SK-N-SH (cell line): Measurements from ENCODE around the gene CIB4. TPM values are rescaled to one million over a fixed set of nuclear protein-coding genes. Genes with fewer than 3 reads are reported as not detected.
A peak's percentile ranks its signal among the peaks of the same experiment; 100 is the strongest.

ENCODE experiments used
- CTCF ChIA-PET: fragments of 300-600, 350-600 bp; formaldehyde crosslinking; extraction: SDS; loops from one replicate; lab custom pipeline; 2021; lab: Yijun Ruan, JAX
- POLR2A ChIA-PET: fragments of 350-600 bp; sonication (Branson Sonifier 250); formaldehyde crosslinking; extraction: SDS; loops from one replicate; lab custom pipeline; 2020; ENCODE audit warnings: antibody characterized with exemption, inconsistent platforms; lab: Yijun Ruan, JAX
- DNase-seq: peaks from one replicate; pipeline ENCODE4 v3.0.0; 2012
- H2AFZ ChIP-seq: fragments of 200-600 bp; sonication (generic); 2 replicates; pipeline ENCODE4 v1.8.1; 2016; ENCODE audit warnings: antibody characterized with exemption, mild to moderate bottlenecking, low read depth
- H3F3A ChIP-seq: fragments of 200-600 bp; sonication (generic); replicated peaks from 2 replicates; pipeline ENCODE3; 2016; ENCODE audit warnings: antibody characterized with exemption, mild to moderate bottlenecking; ENCODE audit not compliant: insufficient read depth
- H3K27ac ChIP-seq, 2 experiments: fragments of 200-500 bp in 1 of 2; fragments of 200-600 bp in 1 of 2; sonication (Bioruptor generic) in 1 of 2; sonication (generic), shearing (Covaris generic) in 1 of 2; 2 replicates each; pipeline versions ENCODE4 v1.5.1 to v1.6.1; 2014 to 2016; ENCODE audit warnings: low read depth in 2 of 2, inconsistent platforms in 1 of 2, low read length in 1 of 2, mild to moderate bottlenecking in 1 of 2, mixed read lengths in 1 of 2
- H3K27me3 ChIP-seq: fragments of 200-600 bp; sonication (generic), shearing (Covaris generic); 2 replicates; pipeline ENCODE4 v1.6.1; 2016; ENCODE audit warnings: mixed run types; ENCODE audit not compliant: insufficient read depth
- H3K36me3 ChIP-seq, 2 experiments: fragments of 200-500 bp in 1 of 2; fragments of 200-600 bp in 1 of 2; sonication (Bioruptor generic) in 1 of 2; sonication (generic) in 1 of 2; replicated peaks in 1 of 2; 2 replicates each; pipeline versions ENCODE3 to v1.5.1; 2014 to 2016; ENCODE audit warnings: low read length in 1 of 2, mild to moderate bottlenecking in 1 of 2; ENCODE audit not compliant: insufficient read depth in 2 of 2, control insufficient read depth in 1 of 2
- H3K4me1 ChIP-seq, 2 experiments: fragments of 200-500 bp in 1 of 2; fragments of 200-600 bp in 1 of 2; sonication (Bioruptor generic) in 1 of 2; sonication (generic), shearing (Covaris generic) in 1 of 2; 2 replicates each; pipeline versions ENCODE4 v1.5.1 to v1.6.1; 2014 to 2016; ENCODE audit warnings: low read depth in 1 of 2, low read length in 1 of 2, mixed run types in 1 of 2; ENCODE audit not compliant: insufficient read depth in 2 of 2, control insufficient read depth in 1 of 2
- H3K4me2 ChIP-seq: fragments of 200-600 bp; sonication (generic), shearing (Covaris generic); 2 replicates; pipeline ENCODE4 v1.6.1; 2017; ENCODE audit warnings: mixed run types
- H3K4me3 ChIP-seq, 2 experiments: fragments of 200-500 bp in 1 of 2; fragments of 200-600 bp in 1 of 2; sonication (Bioruptor generic) in 1 of 2; sonication (generic), shearing (Covaris generic) in 1 of 2; 2 replicates each; pipeline versions ENCODE4 v1.5.1 to v1.8.1; 2014 to 2016; ENCODE audit warnings: low read depth in 2 of 2, inconsistent platforms in 1 of 2, low read length in 1 of 2, mild to moderate bottlenecking in 1 of 2, mixed read lengths in 1 of 2, moderate library complexity in 1 of 2
- H3K79me2 ChIP-seq: fragments of 200-600 bp; sonication (generic); 2 replicates; pipeline ENCODE4 v1.8.1; 2017; ENCODE audit warnings: mild to moderate bottlenecking; ENCODE audit not compliant: insufficient read depth
- H3K9ac ChIP-seq: fragments of 200-600 bp; sonication (generic); 2 replicates; pipeline ENCODE4 v1.6.1; 2017; ENCODE audit warnings: mixed run types
- H3K9me2 ChIP-seq: fragments of 200-600 bp; sonication (generic); 2 replicates; pipeline ENCODE4 v1.6.1; 2017; ENCODE audit warnings: mixed run types
- H3K9me3 ChIP-seq: fragments of 200-600 bp; sonication (generic); 2 replicates; pipeline ENCODE4 v1.6.1; 2017; ENCODE audit warnings: mixed run types, mild to moderate bottlenecking, moderate library complexity
- H4K20me1 ChIP-seq: fragments of 200-600 bp; sonication (generic); 2 replicates; pipeline ENCODE4 v1.6.1; 2017; ENCODE audit warnings: mild to moderate bottlenecking, mixed run types; ENCODE audit not compliant: insufficient read depth
- CHD2 ChIP-seq: fragments of 150-350 bp; IDR thresholded peaks from 2 replicates; pipeline ENCODE4 v1.6.1; 2018; ENCODE audit warnings: low read length; ENCODE audit not compliant: partially characterized antibody
- ELF1 ChIP-seq: IDR thresholded peaks from 2 replicates; pipeline ENCODE4 v1.4.0; 2012
- EP300 ChIP-seq, 2 experiments: IDR thresholded peaks; 2 replicates each; pipeline versions ENCODE4 v1.4.0 to v1.6.1; 2012; ENCODE audit warnings: borderline replicate concordance in 1 of 2, low read depth in 1 of 2, low read length in 1 of 2
- FOXJ3 ChIP-seq: sonication (generic); formaldehyde crosslinking; IDR thresholded peaks from 2 replicates; pipeline ENCODE4 v1.5.1; 2020; ENCODE audit warnings: mild to moderate bottlenecking, missing genetic modification reagents
- FOXM1 ChIP-seq: IDR thresholded peaks from 2 replicates; pipeline ENCODE4 v1.4.0; 2012; ENCODE audit warnings: low read depth, mild to moderate bottlenecking
- GABPA ChIP-seq: IDR thresholded peaks from 2 replicates; pipeline ENCODE4 v1.4.0; 2012; ENCODE audit warnings: low read depth, mild to moderate bottlenecking
- GATA2 ChIP-seq: sonication (generic); formaldehyde crosslinking; IDR thresholded peaks from 2 replicates; pipeline ENCODE4 v1.5.0; 2020; ENCODE audit warnings: mild to moderate bottlenecking, missing genetic modification reagents
- MEF2A ChIP-seq: IDR thresholded peaks from 2 replicates; pipeline ENCODE4 v1.4.0; 2012; ENCODE audit warnings: low read depth, borderline replicate concordance
- MXI1 ChIP-seq: IDR thresholded peaks from 2 replicates; pipeline ENCODE4 v1.6.1; 2012; ENCODE audit warnings: mild to moderate bottlenecking, low read depth, low read length, improper control_type of control experiment
- NRF1 ChIP-seq: IDR thresholded peaks from 2 replicates; pipeline ENCODE4 v1.6.1; 2012; ENCODE audit warnings: low read depth, mild to moderate bottlenecking, low read length
- POLR2AphosphoS5 ChIP-seq: IDR thresholded peaks from 2 replicates; pipeline ENCODE4 v1.6.1; 2012; ENCODE audit warnings: low read depth, low read length
- RAD21 ChIP-seq: IDR thresholded peaks from 2 replicates; pipeline ENCODE4 v1.6.1; 2012; ENCODE audit warnings: mild to moderate bottlenecking, low read length
- RCOR1 ChIP-seq: fragments of 150-350 bp; IDR thresholded peaks from 2 replicates; pipeline ENCODE4 v1.6.1; 2017; ENCODE audit warnings: antibody characterized with exemption, low read length
- RFX5 ChIP-seq: IDR thresholded peaks from 2 replicates; pipeline ENCODE4 v1.6.1; 2012; ENCODE audit warnings: mild to moderate bottlenecking, improper control_type of control experiment, low read length
- SIN3A ChIP-seq: IDR thresholded peaks from 2 replicates; pipeline ENCODE4 v1.6.1; 2012; ENCODE audit warnings: low read depth, mild to moderate bottlenecking, low read length, moderate library complexity, borderline replicate concordance
- SMC3 ChIP-seq: IDR thresholded peaks from 2 replicates; pipeline ENCODE4 v1.6.1; 2012; ENCODE audit warnings: low read depth, low read length, improper control_type of control experiment
- YY1 ChIP-seq: IDR thresholded peaks from 2 replicates; pipeline ENCODE4 v1.4.0; 2012; ENCODE audit warnings: low read depth, mild to moderate bottlenecking
- WGBS: methylation state at CpG from one replicate; pipeline ENCODE4 v1.1.6; 2017; ENCODE audit warnings: low lambda C conversion rate; 5-methylcytosine and 5-hydroxymethylcytosine counted together
- polyA plus RNA-seq, 3 experiments: library from polyadenylated mRNA; depleted of rRNA; stranded (reverse); fragments of >200 nt; gene quantifications; 2 replicates each; pipeline ENCODE4 v1.2.3, GENCODE V29; 2012
- TF ChIP-seq, protein P1 (sequence below): IDR thresholded peaks from 2 replicates; pipeline ENCODE4; 2012
- TF ChIP-seq, protein P2 (sequence below): IDR thresholded peaks from 2 replicates; pipeline ENCODE4 v1.4.0; 2012; ENCODE audit warnings: low read depth, borderline replicate concordance
- TF ChIP-seq, protein P3 (sequence below): fragments of 150-350 bp; IDR thresholded peaks from 2 replicates; pipeline ENCODE4 v1.6.1; 2016; ENCODE audit warnings: mild to moderate bottlenecking, low read depth, low read length

CIB4 gene
- polyA plus RNA-seq, 1 of the 3 experiments (the other 2 are of a cell fraction), result not detected

DNA sequence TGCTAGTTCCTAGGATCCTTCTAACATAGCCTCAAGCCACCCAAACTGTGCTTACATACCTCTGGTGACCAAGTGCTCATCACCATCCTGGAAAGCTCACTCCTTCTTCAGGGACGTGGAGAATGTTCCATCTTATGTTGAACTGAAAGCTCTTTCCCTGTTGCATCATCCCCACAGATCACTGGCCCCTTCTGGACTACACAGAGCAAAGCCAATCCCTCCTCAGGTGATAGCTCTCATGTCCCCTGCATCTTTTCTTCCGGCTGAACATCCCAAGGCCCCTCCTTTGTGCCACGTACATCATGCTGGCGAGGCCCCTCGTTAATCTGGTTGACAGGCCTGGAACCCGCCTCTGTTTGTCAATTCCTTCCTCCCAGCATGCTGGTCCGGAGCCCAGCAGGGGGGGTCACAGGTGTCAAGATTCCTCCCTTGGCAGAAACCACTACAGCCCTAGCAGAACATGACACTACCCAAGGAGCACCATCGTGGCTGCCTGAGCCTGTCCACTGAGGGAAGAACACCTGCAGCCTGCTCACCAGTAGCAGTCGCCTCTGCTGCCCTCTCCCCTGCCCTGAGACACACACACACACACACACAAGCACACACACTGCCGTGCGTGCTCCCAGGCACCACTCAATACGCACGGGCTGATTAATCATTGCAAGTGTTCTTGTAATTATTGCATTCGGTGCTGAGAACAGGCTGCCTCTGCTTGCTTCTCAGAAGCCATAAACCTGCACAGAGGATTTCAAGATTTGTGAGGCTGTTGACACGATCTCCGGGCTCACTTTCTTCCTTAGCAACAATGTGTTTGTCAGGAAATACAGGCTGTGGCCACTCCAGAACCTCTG is 45.0 kb upstream of the CIB4 start:
- Histone ChIP-seq H3K79me2 (no peaks in the 10 kb centered on the region), H3K36me3 (no peaks in the 10 kb centered on the region), H4K20me1 (no peaks in the 10 kb centered on the region), H3K4me3 (no peak overlapping the region), H3K4me1 (peaks cover 0 to 49% of the 10 kb centered on the region in 2 experiments; a peak in 2 of 4 replicates), H3F3A (no peaks in the 10 kb centered on the region), H3K9me3 (no peaks in the 10 kb centered on the region), H3K27ac (no peak overlapping the region), H2AFZ (no peak overlapping the region), H3K9me2 (no peaks in the 10 kb centered on the region), H3K4me2 (no peak overlapping the region), H3K9ac (no peak overlapping the region), H3K27me3 (peaks cover 60% of the 10 kb centered on the region)
- ChIA-PET CTCF (interaction anchor here (0.7 to 3.4 kb wide), 8 partner anchors 12 to 108 kb away, joined by 3 to 27 read pairs (median 3); no protein-coding TSS in a partner anchor), POLR2A (interaction anchor here (0.7 kb wide), 1 partner anchor 40 kb away, joined by 3 read pairs; no protein-coding TSS in a partner anchor)
- WGBS, result 41% methylated on average over 16 of the region's 16 CpGs
- TF ChIP-seq RFX5 (no peak), RCOR1 (no peak), GABPA (no peak), FOXM1 (no peak), SIN3A (no peak), NRF1 (no peak), MEF2A (no peak), YY1 (no peak), SMC3 (no peak), RAD21 (no peak)
- TF ChIP-seq, protein P1, sequence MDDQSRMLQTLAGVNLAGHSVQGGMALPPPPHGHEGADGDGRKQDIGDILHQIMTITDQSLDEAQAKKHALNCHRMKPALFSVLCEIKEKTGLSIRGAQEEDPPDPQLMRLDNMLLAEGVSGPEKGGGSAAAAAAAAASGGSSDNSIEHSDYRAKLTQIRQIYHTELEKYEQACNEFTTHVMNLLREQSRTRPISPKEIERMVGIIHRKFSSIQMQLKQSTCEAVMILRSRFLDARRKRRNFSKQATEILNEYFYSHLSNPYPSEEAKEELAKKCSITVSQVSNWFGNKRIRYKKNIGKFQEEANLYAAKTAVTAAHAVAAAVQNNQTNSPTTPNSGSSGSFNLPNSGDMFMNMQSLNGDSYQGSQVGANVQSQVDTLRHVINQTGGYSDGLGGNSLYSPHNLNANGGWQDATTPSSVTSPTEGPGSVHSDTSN, result no peak
- TF ChIP-seq, protein P2, sequence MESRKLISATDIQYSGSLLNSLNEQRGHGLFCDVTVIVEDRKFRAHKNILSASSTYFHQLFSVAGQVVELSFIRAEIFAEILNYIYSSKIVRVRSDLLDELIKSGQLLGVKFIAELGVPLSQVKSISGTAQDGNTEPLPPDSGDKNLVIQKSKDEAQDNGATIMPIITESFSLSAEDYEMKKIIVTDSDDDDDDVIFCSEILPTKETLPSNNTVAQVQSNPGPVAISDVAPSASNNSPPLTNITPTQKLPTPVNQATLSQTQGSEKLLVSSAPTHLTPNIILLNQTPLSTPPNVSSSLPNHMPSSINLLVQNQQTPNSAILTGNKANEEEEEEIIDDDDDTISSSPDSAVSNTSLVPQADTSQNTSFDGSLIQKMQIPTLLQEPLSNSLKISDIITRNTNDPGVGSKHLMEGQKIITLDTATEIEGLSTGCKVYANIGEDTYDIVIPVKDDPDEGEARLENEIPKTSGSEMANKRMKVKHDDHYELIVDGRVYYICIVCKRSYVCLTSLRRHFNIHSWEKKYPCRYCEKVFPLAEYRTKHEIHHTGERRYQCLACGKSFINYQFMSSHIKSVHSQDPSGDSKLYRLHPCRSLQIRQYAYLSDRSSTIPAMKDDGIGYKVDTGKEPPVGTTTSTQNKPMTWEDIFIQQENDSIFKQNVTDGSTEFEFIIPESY, result no peak
- DNase-seq, result no peak

DNA sequence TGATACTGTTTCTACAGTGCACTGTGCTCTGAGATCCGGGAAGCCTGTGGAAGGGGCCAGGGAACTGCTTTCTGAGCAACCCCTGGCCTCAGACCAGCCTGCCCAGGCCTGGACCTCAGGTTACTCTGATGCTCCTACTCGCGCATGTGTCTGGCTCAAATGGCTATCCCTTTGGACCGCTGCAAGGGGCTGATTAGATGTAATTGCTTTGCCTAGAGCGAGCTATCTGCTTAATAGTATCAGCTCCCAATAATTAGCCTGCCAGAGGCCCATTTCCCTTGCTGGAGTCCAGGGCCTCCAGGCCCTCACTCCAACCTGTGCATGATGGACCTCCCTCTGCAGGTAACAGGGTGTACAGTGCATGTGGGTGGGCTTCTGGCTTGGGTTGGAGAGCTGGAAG is 44.2 kb upstream of the CIB4 start:
- H3K4me1 ChIP-seq, result peaks cover 0 to 49% of the 10 kb centered on the region in 2 experiments; a peak in 2 of 4 replicates
- H3K9ac ChIP-seq, result no peak overlapping the region
- H3K36me3 ChIP-seq, result no peaks in the 10 kb centered on the region
- no peak overlapping the region for H3K4me3 ChIP-seq
- H3K4me2 ChIP-seq, result no peak overlapping the region
- no peaks in the 10 kb centered on the region for H4K20me1 ChIP-seq
- no peaks in the 10 kb centered on the region for H3K9me3 ChIP-seq
- 48% methylated on average over 5 of the region's 5 CpGs for WGBS
- CTCF ChIA-PET, result interaction anchor here (0.7 to 3.4 kb wide), 11 partner anchors 9 to 107 kb away, joined by 3 to 27 read pairs (median 3); no protein-coding TSS in a partner anchor
- H3K9me2 ChIP-seq, result no peaks in the 10 kb centered on the region
- TF ChIP-seq EP300 (IDR thresholded peaks at IDR 0.05; ENCODE audit: borderline replicate concordance in 1 of 2, low read depth in 1 of 2, low read length in 1 of 2), result peak in 1 of 2 experiments; percentile 87; a peak in 2 of 4 replicates
- peak; percentile 72 for TF ChIP-seq RCOR1
- peak; percentile 93 for TF ChIP-seq GATA2 (CRISPR knock-in tag)
- TF ChIP-seq POLR2AphosphoS5, result no peak
- TF ChIP-seq ELF1, result no peak
- no peak for TF ChIP-seq YY1
- no peak for TF ChIP-seq SMC3
- TF ChIP-seq, protein P3, sequence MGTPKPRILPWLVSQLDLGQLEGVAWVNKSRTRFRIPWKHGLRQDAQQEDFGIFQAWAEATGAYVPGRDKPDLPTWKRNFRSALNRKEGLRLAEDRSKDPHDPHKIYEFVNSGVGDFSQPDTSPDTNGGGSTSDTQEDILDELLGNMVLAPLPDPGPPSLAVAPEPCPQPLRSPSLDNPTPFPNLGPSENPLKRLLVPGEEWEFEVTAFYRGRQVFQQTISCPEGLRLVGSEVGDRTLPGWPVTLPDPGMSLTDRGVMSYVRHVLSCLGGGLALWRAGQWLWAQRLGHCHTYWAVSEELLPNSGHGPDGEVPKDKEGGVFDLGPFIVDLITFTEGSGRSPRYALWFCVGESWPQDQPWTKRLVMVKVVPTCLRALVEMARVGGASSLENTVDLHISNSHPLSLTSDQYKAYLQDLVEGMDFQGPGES, result no peak
- no peak for TF ChIP-seq FOXM1
- peak; percentile 32; the same call in 1 of the 2 replicates for TF ChIP-seq MXI1
- TF ChIP-seq CHD2, result peak; percentile 77
- peak; percentile 25; the same call in 1 of the 2 replicates for TF ChIP-seq RAD21
- no peak for TF ChIP-seq MEF2A
- no peak for TF ChIP-seq FOXJ3
- peak overlapping the region in 1 of 2 experiments; percentile 79; a peak in 2 of 4 replicates for H3K27ac ChIP-seq
- peaks cover 66% of the 10 kb centered on the region for H3K27me3 ChIP-seq
- POLR2A ChIA-PET, result interaction anchor here (0.7 to 1.2 kb wide), 4 partner anchors 17 to 41 kb away, joined by 3 to 5 read pairs (median 3); no protein-coding TSS in a partner anchor
- no peak overlapping the region for H2AFZ ChIP-seq
- peak; percentile 83 for DNase-seq
- H3F3A ChIP-seq, result no peaks in the 10 kb centered on the region
- H3K79me2 ChIP-seq, result no peaks in the 10 kb centered on the region
